ENCODE results near the gene SPPL3.

GRCh38 chr12:120873226-120873625, 30.9 kb downstream of the SPPL3 start:
- TF ChIP-seq ZBTB33 (IDR thresholded peaks at IDR 0.05; ENCODE audit: extremely low read depth, insufficient replicate concordance, low read length) (no peak), POLR2A (IDR thresholded peaks at IDR 0.05; ENCODE audit: borderline replicate concordance, extremely low read depth, insufficient read depth, insufficient read length) (no peak), ZNF274 (IDR thresholded peaks at IDR 0.05; ENCODE audit: low read depth, low read length) (no peak)

Data from HCT116 (cell line).